NCI-H2196 (cell line): ENCODE data around the gene CACNA1B.

ENCODE experiments used
- DNase-seq: peaks from one replicate; lab custom pipeline; 2025; ENCODE audit not compliant: unreplicated experiment; lab: John Stamatoyannopoulos, UW

Gene CACNA1B

DNA sequence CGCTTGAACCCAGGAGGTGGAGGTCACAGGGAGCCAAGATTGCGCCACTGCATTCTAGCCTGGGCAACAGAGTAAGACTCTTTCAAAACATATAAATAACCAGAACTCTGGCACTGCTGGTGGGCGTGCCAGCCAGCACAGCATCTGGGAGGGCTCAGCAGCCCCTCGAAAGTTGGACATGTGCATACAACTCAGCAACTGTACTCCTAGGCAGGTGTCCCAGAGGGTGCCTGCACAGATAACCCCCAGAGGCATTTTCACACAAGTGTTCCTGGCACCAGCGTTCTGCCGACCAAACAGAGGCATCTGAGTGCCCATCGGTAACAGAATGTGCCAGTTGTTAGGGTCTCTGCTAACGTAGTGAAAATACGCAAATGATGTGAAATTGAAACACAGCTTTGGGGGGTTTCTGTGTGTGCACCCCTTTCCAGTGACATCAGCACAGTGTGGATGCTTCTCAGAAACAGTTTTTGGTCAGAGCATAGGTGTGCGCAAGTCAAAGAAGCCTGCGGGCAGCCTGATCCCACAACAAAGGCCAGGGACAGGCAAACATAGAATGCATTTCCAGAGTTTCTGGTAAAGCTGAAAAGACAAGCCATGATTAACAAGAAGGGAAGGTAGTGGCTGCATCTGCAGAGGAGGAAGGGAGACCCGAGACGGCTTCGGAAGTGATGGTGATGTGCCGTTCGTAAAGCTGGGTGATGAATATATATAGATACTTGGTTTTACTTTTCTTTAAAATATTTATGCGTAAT lies 190.2 kb downstream of the CACNA1B start:
- DNase-seq, result no peak

DNA sequence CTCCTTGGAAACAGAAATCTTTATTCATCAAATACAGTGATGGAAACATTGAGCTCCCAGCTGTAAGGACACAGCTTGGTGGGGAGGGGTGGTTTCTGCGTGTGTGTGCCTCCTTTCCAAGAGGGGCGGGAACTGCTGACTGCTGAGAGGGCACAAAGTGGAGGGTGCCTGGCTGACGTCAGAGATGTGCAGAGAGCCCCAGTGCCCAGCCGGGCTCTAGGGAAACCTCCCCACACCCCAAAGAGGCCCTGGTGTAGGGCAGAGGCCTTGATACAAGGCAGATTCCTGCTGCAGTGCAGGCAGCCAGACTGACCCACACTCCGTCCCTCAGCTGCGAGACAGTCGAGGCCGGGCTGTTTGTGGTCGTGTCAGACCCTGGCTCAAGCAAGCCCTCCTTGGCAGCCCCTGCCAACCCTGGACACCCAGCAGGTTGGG lies 191.0 kb downstream of the CACNA1B start:
- DNase-seq, result no peak

DNA sequence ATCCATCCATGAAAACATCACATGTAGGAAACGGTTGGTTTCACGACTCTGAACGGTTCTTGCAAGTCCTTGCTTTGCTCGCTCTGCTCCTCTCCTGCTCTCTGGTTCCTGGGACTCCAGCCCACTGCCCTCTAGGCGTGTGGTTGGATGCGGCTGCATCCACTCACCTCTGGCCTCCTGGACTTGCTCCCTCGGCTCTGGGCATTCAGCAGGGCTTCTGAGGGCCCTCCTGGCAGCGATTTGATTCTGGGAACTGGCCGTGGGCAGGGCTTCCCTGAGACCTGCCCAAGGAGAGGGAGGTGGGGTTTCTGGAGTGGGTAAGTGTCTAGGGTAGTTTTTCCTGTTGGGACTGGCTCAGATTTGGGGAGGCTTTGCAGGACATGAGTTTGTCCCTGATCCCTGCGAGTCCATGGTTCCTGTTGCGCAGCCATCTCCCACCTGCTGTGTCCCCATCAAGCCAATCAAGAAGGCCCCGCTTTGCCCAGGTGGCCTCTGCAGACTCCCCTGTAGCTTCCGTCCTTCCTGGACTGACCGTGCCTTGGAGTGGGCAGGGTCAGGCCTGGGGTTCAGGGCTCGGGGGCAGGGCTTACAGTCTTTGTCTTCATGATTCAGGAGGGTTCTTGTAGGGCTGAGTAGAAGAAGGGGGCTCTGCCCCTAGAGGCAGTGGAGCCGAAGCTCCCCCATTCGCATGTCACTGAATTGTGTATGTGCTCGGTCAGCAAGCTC lies 192.3 kb downstream of the CACNA1B start:
- no peak for DNase-seq

DNA sequence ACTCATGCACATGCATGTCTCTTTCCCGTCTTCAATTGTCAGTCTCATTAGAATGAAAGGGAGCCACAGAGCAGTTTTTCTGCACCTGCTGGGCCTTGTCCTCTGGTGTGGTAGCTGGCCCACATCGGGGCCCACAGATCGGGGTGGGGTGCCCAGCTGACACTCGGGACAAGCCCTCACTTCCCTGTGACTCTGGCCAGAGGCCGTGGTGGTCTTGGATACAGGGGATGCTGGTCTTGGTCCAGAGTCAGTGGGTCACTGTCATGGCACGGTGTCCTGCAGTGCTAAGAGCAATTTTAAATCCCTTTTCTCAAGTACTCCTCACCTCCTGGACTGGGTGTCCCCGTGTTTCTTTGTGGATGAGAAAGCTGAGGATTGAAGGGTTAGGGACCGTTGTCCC lies 193.2 kb downstream of the CACNA1B start:
- no peak for DNase-seq

DNA sequence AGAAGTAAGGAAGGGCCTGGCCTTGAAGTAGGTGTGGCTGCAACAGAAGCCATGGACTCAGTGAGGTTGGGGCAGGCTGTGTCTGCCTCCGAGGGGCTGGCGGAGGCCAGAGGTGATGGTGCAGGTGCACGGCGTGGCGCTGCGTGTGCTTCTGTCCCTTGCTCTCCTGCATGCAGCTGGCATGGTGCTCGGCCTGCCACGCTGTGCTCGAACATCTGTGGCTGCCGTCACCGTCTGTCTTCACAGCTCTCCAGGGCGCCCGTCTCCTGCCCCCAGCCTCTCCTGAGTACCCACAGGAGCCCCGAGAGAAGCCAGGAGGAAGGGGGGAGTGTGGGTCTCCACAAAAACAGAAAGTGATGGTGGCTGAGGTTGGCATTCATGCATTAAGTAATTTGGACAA lies 193.7 kb downstream of the CACNA1B start:
- no peak for DNase-seq

DNA sequence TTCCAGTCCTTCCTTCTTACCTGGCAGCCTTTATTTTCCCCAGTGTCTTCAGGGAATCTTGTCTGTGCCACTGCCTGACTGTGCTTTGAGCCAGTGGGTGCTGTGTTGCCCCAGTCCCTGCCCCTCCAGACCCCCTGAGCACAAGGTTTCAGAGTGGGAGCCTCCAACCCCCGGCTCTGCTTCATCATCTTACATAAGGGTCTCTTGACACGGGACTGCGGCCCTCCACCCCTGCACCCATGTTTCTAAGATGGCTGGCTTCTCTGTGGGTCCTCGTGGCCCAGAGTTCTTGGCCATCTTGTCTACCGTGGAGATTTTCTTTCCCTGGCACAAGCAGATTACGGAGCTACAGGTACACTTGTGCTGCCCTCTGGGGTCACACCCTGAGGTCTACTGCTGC lies 194.1 kb downstream of the CACNA1B start:
- no peak for DNase-seq

DNA sequence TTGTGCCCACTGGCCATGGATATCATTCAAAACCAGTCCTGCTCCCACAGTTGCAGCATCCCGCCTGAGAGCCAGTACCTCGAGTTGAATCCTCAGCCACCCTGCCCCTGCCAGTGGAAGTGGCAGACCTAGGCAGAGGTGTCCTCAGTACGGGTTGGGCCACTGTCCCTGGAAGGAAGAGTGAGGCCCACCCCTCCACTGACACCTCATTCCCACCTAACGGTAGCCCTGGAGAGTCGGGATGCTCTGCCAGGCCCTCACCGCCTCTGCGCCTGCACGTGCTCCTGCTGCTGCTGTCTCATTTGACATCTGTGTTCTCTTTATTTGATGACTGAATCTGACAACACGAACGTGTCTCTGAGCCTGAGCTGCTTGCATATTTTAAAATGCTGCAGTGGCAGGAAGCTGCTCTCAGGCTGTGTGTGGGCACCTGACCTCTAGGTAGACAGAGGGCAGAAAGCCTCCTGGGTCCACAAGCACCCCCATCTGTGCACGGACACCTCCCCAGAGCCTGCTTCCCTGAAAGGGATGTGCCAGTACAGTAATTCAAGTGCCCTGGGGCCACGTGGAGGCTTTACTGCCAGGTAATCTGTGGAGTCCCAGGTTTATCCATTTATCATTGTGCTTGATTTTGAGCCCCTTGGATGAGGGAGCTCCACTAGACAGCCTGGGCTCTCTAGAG lies 194.7 kb downstream of the CACNA1B start:
- no peak for DNase-seq

DNA sequence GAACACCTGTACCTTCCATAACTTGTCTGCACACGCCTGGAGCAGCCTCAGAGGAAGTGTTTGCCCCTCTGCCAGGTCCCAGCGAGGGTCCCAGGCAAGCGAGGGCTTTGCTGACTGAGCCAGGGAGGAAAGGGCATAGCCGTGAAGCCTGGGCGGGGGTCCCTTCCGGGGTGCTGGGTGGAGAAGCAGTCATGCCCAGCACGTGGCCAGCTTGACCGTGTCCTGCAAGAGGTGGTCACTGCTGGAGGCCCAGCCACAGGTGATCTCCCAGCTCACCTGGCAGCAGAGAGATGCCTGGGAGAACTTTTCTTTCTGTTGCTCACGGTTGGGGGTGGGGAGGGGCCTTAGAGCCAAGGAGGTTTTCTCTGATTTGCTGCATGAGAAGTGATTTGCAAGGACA lies 195.3 kb downstream of the CACNA1B start:
- DNase-seq, result no peak

DNA sequence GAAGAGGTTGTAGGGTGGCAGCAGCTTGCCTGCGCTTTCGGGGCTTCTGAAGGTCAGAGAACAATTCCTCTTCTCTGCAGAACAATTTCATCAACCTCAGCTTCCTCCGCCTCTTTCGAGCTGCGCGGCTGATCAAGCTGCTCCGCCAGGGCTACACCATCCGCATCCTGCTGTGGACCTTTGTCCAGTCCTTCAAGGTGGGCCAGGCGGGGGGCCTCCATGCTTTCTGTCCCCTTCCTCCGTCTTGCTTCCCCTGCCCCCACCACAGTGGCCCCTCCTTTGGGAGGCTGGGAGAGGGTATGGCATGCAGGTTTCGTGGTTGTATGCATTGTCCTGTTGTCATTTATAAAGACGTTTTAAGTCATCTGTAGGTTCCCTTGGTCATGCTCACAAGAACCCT lies 195.8 kb downstream of the CACNA1B start:
- DNase-seq, result no peak

DNA sequence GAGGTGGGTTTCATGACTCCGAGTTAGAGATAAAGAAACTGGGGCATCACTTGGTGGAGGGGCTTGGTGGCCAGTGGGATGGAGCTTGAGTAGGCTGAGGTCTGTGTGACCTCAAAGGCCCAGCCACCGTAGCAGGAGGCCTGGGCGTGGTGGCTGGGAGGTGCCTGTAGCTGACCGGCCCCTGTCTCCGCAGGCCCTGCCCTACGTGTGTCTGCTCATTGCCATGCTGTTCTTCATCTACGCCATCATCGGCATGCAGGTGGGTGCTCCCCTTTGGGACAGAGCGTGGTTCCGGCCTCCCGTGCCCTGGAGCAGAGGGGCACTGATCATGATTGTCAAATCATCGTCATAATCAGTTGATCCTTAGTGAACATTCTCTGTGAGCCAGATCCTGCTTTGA lies 196.2 kb downstream of the CACNA1B start:
- no peak for DNase-seq

DNA sequence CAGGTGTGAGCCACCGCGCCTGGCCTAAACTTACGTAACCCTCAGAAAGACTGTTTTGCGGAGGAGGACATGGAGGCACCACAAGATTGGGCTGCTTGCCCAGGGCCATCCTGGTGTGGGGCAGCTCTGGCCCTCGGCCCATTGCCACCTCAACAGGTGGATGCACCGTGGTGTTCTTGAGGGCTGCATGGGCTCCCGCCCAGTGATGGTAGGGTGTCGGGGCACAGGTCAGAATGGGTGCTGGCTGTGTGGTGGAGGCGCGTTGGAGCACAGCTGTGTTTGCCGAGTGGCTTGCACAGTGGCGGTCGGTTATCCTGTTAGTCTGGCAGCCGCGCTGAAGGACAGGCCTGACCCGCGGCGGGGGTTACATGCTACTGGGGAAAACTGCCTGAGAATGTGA lies 196.9 kb downstream of the CACNA1B start:
- DNase-seq, result no peak

DNA sequence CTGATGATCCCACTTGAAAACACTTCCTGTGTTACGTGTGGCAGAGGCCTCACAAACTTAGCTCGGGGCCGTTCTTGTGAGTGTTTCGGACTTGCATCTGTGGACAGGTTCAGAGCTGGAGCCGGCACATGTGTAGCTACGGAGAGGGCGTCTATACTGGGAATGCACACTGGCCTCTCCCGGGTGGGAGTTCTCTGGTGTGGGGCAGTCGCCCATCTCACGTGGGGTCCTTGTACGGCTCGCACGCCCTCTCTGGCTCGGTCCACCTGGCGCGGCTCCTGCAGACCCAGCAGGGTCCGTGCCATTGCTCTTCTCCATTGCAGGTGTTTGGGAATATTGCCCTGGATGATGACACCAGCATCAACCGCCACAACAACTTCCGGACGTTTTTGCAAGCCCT lies 197.9 kb downstream of the CACNA1B start:
- no peak for DNase-seq

DNA sequence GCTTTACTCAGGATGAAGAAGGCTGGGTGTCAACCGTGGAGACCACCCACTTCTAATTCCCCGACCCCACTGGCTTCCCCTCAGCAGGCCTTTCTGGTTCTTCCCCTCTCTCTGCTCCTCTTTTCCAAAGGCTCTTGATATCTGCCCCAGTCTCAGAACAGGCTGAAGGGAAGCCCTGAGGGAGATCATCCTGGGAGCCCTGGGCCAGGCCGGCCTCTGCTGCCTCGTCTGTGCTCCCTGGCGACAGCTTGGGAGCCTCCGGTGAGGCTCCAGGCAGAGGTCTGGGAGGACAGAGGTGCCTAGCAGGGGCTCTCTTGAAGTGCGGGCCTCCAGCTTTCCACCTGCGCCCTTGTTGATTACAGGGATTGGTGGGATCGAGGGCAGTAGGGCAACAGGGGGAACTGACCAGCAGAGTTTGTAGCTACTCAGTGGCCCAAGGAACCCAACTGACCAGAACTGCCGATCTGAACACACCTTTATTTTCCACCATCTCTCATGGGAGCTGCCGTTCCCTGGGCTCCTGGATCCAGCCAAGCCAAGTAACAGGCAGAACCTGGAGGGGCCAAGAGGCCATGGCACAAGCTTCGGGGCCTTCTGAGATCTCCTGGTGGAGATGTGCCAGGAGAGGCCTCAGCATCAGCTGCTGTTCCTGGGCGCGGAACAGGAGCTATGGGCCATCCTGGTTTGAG lies 198.5 kb downstream of the CACNA1B start:
- no peak for DNase-seq

DNA sequence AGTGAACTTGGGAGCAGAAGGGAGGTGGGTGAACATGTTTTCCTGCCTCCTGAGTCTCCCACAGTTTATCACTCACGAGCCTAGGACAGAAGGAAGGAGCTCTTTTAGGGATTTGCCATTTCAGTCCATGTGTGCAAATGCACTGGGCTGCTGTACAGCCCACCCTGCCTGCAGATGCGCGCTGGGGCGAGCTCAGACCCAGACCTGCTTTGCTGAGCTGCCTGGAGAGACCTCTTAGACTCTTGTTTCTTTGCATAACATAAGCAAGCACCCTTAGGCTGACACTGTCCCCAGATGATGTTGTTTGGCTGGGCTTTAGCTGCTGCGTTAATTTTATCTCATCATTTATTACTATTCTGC lies 199.0 kb downstream of the CACNA1B start:
- DNase-seq, result no peak

DNA sequence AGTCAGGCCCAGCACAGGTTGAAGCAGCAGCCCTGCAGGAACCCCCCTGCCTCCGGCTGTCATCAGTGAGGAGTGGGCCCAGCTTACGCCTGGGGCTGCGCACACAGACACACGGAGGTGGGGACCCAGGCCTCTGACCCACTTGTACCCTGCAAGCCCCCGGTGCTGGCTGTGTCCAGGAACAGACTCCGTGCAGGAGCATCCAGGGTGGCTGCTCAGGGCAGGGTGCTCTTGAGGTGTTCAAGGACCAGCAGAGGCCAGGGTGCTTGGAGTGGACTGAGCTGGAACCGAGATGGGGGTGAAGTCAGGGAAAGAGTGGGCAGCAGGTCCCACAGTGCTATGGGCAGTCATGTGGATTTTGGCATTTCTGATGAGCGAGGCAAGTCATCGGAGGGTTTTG lies 199.5 kb downstream of the CACNA1B start:
- DNase-seq, result no peak

DNA sequence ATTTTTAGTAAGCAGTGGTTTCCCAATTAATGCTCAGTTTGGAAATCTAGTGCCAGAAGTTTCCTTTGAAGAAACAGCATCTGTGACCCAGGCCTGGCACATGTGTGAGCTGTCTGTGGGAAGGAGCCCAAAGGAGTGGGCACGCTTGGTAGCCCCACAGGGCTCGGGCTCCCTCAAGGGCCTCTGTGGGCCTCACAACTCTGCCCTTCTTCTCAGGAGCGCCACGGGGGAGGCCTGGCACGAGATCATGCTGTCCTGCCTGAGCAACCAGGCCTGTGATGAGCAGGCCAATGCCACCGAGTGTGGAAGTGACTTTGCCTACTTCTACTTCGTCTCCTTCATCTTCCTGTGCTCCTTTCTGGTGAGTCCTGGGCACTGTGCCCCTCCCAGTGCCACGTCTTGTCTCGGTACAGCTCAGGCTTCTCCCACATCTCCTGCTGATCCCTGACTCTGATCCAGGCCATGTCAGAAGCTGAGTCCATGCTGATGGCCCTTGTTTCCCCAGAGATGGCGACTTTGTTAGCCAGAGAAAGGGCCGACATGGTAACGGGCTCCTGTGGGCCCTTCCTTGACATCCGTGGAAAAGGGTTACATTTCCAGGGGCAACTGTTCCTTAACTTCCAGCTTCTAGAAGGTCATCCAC lies 200.4 kb downstream of the CACNA1B start:
- no peak for DNase-seq

DNA sequence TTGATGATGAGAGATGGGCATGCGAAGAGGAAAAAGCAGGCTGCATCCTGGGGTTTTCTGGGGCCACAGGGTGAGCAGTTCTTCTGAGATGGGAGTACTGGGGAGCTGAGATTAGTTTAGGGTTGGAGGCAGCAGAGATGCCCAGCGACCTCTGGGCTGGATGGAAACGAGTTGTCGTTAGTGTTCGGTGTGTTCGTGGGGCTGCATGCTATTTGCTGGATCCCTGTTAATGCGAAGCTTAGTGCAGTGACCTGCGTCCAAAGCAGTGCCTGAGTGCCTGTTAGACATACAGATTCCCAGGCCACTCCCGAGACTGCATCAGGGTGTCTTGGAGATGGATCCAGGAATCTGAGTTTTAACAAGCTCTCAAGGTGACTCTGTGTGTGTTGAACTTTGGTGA lies 201.3 kb downstream of the CACNA1B start:
- DNase-seq, result no peak

DNA sequence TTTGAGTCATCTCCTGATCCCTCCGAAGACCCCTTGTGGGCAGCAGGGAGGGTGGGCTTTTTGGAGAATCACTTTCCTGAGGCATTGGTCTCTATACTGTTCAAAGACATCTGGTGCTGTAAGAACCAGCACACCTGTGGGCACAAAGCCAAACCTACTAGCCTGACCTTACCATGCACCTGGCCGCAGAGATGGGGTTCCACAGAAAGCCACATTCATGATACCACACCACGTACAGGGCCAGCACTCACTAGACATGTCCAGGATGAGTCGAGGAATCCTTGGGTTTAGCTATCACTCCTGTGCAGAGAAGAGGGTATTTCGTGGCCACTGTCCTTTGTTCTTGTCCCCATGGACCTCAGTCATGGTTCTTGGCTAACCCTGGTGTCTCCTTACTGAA lies 203.4 kb downstream of the CACNA1B start:
- no peak for DNase-seq

DNA sequence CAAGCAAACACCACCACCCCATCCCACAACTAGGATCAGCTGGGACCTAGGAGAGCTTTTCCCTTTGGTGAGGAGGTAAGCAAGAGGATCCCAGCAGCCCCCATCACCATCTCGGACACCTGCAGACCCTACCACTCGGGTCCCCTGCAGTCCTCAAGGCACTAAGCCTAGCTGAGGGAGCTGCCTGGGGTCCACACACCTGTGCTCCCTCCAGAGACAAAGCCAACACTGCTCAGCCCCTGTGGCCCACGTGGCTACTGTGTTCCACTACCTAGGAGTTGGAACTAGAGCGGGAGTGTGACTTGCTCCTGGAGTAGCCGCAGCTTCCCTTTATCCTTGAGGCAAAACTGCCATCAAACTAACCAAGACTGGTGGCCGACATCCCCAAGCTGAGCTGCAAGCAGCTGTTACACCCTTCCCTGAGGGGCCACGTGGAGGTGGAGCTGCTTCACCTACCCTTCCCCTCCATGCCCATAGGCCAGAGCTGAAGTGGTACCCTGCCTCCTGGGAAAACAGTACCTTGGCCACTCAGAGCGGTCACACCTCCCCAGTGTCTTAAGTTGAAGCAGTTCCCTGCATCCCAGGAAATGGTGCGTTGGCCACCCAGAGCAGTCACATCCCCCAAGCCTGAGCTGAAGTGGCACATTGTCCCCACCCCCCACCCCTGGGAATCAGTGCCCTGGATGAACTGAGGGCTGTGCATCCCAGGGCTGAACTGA lies 205.5 kb downstream of the CACNA1B start:
- no peak for DNase-seq

DNA sequence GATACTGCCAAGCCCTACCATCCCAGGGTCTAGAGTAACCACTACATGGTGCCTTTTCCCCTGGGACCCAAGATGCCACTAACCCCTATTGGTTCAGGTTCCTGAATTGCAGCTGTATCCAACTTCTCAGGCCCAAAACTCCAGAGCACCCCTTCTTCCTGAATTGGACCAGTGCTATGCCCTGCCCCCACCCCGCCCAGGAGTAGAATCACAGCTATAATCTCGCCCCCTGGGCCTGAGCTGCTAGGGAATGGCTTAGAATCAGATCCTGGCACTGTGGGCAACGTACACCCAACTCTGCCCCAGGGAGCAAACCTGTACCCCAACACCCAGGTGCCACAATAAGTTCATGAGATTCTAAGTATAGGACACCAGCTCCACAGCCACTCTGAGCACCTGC lies 206.3 kb downstream of the CACNA1B start:
- no peak for DNase-seq

DNA sequence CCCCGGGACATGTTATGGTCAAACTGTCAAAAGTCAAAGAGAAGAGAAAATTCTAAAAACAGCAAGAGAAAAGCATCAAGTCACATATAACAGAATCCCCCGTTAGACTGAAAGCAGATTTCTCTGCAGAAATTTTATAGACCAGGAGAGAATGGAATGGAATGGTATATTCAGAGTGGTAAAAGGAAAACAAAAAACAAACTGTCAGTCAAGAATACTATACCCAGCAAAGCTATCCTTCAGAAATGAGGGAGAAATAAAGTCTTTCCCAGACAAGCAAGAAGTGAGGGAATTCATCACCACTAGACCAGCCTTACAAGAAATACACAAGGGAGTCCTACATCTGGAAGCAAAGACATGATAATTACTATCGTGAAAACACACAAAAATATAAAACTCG lies 208.0 kb downstream of the CACNA1B start:
- DNase-seq, result no peak
